ENCODE data around the gene TTLL12.

TTLL12 gene

GRCh38 chr22:43197271-43197941, 10.5 kb upstream of the TTLL12 start:
- H3K79me2 ChIP-seq (ENCODE audit: insufficient read depth, low read length) = no peaks in the 10 kb centered on the region
- H3K9ac ChIP-seq (ENCODE audit: low read length) = no peak overlapping the region
- H3K9me3 ChIP-seq (ENCODE audit: insufficient read depth, low read length) = no peaks in the 10 kb centered on the region
- no peaks in the 10 kb centered on the region for H3F3A ChIP-seq (ENCODE audit: insufficient read depth)
- no peak for TF ChIP-seq CTCF (IDR thresholded peaks at IDR 0.05; ENCODE audit: insufficient read depth, low read length, poor library complexity, severe bottlenecking)
- no peak for TF ChIP-seq EZH2phosphoT487 (conservative IDR thresholded peaks at IDR 0.05; ENCODE audit: low read length)
- H3K9me2 ChIP-seq (replicated peaks; ENCODE audit: insufficient read depth, low read length) = no peaks in the 10 kb centered on the region
- no peak overlapping the region for H3K27ac ChIP-seq (ENCODE audit: low read depth, low read length)
- no peak overlapping the region for H3K4me2 ChIP-seq (ENCODE audit: low read depth, low read length, poor library complexity, severe bottlenecking)
- H4K20me1 ChIP-seq (ENCODE audit: low read depth, low read length) = no peaks in the 10 kb centered on the region
- no peak overlapping the region for H3K4me3 ChIP-seq (ENCODE audit: insufficient read depth, low read length, poor library complexity, severe bottlenecking)
- no peaks in the 10 kb centered on the region for H3K36me3 ChIP-seq (ENCODE audit: low read length)
- H2AFZ ChIP-seq (ENCODE audit: low read depth, low read length, severe bottlenecking) = no peak overlapping the region
- H3K27me3 ChIP-seq (ENCODE audit: low read length) = no peaks in the 10 kb centered on the region

GRCh38 chr22:43191831-43192230, 4.9 kb upstream of the TTLL12 start:
- Histone ChIP-seq H4K20me1 (ENCODE audit: low read depth, low read length) (no peaks in the 10 kb centered on the region), H3K27ac (ENCODE audit: low read depth, low read length) (no peak overlapping the region), H3F3A (ENCODE audit: insufficient read depth) (no peaks in the 10 kb centered on the region), H3K36me3 (ENCODE audit: low read length) (no peaks in the 10 kb centered on the region), H3K27me3 (ENCODE audit: low read length) (no peaks in the 10 kb centered on the region), H2AFZ (ENCODE audit: low read depth, low read length, severe bottlenecking) (no peak overlapping the region), H3K9me2 (replicated peaks; ENCODE audit: insufficient read depth, low read length) (no peaks in the 10 kb centered on the region), H3K9me3 (ENCODE audit: insufficient read depth, low read length) (no peaks in the 10 kb centered on the region), H3K9ac (ENCODE audit: low read length) (no peak overlapping the region), H3K4me3 (ENCODE audit: insufficient read depth, low read length, poor library complexity, severe bottlenecking) (no peak overlapping the region), H3K79me2 (ENCODE audit: insufficient read depth, low read length) (no peaks in the 10 kb centered on the region), H3K4me2 (ENCODE audit: low read depth, low read length, poor library complexity, severe bottlenecking) (no peak overlapping the region)
- TF ChIP-seq EZH2phosphoT487 (conservative IDR thresholded peaks at IDR 0.05; ENCODE audit: low read length) (no peak), CTCF (IDR thresholded peaks at IDR 0.05; ENCODE audit: insufficient read depth, low read length, poor library complexity, severe bottlenecking) (no peak)

- Histone ChIP-seq H2AFZ (ENCODE audit: low read depth, low read length, severe bottlenecking) (no peak overlapping the region), H3K9me3 (ENCODE audit: insufficient read depth, low read length) (no peaks in the 10 kb centered on the region), H3K27me3 (ENCODE audit: low read length) (no peaks in the 10 kb centered on the region), H3K27ac (ENCODE audit: low read depth, low read length) (no peak overlapping the region), H3K9me2 (replicated peaks; ENCODE audit: insufficient read depth, low read length) (no peaks in the 10 kb centered on the region), H3K79me2 (ENCODE audit: insufficient read depth, low read length) (peaks cover 14% of the 10 kb centered on the region), H3K4me3 (ENCODE audit: insufficient read depth, low read length, poor library complexity, severe bottlenecking) (no peak overlapping the region), H3K9ac (ENCODE audit: low read length) (no peak overlapping the region), H3F3A (ENCODE audit: insufficient read depth) (no peaks in the 10 kb centered on the region), H4K20me1 (ENCODE audit: low read depth, low read length) (no peaks in the 10 kb centered on the region), H3K36me3 (ENCODE audit: low read length) (no peaks in the 10 kb centered on the region), H3K4me2 (ENCODE audit: low read depth, low read length, poor library complexity, severe bottlenecking) (no peak overlapping the region)
- TF ChIP-seq EZH2phosphoT487 (conservative IDR thresholded peaks at IDR 0.05; ENCODE audit: low read length) (no peak), CTCF (IDR thresholded peaks at IDR 0.05; ENCODE audit: insufficient read depth, low read length, poor library complexity, severe bottlenecking) (no peak)
These were observed 2.1 kb upstream of the TTLL12 start for GRCh38 chr22:43188829-43189545.

Data from SU-DHL-6 (cell line).